GM12891 (cell line): ENCODE data around the gene MSX2.

Experiments used
- DNase-seq: peaks from one replicate; pipeline ENCODE4 v3.0.0; 2011; ENCODE audit warnings: low spot score; ENCODE audit not compliant: insufficient read length
- FAIRE-seq: peaks from 2 replicates; lab custom pipeline; 2011; peaks lifted over from hg19 to GRCh38; lab: Jason Lieb, UNC
- PAX5 ChIP-seq: IDR thresholded peaks from 2 replicates; pipeline ENCODE4 v1.6.1; 2011; ENCODE audit warnings: low read length, moderate library complexity, mild to moderate bottlenecking; ENCODE audit not compliant: insufficient read depth, severe bottlenecking
- POLR2A ChIP-seq: IDR thresholded peaks from 2 replicates; pipeline ENCODE4 v1.6.1; 2011; ENCODE audit warnings: low read depth, low read length, control low read depth
- POLR2AphosphoS5 ChIP-seq: IDR thresholded peaks from 2 replicates; pipeline ENCODE4 v1.6.1; 2011; ENCODE audit warnings: low read depth, low read length, control low read depth
- POU2F2 ChIP-seq: IDR thresholded peaks from 2 replicates; pipeline ENCODE4 v1.6.1; 2011; ENCODE audit warnings: low read depth, mild to moderate bottlenecking, control low read depth, low read length, moderate library complexity
- SPI1 ChIP-seq: IDR thresholded peaks from 2 replicates; pipeline ENCODE4 v1.6.1; 2011; ENCODE audit warnings: low read depth, low read length, control low read depth
- TAF1 ChIP-seq: IDR thresholded peaks from 2 replicates; pipeline ENCODE4 v1.6.1; 2011; ENCODE audit warnings: low read depth, low read length, control low read depth

The MSX2 gene

GRCh38 chr5:174765540-174765939 is 41.2 kb downstream of the MSX2 start:
- TF ChIP-seq POU2F2 (no peak), PAX5 (no peak), POLR2AphosphoS5 (no peak), SPI1 (no peak), POLR2A (no peak), TAF1 (no peak)
- FAIRE-seq (no peak), DNase-seq (no peak)

- DNase-seq (no peak), FAIRE-seq (no peak)
- TF ChIP-seq PAX5 (no peak), TAF1 (no peak), POLR2A (no peak), SPI1 (no peak), POU2F2 (no peak), POLR2AphosphoS5 (no peak)
Observed at GRCh38 chr5:174767670-174768069, 43.3 kb downstream of the MSX2 start.

- DNase-seq (no peak), FAIRE-seq (no peak)
- no peak for TF ChIP-seq PAX5
- TF ChIP-seq POLR2AphosphoS5, result no peak
- TF ChIP-seq SPI1, result no peak
- no peak for TF ChIP-seq POLR2A
- no peak for TF ChIP-seq TAF1
- no peak for TF ChIP-seq POU2F2
Observed at GRCh38 chr5:174769005-174769404, 44.6 kb downstream of the MSX2 start.

- TF ChIP-seq POLR2AphosphoS5 (no peak), POU2F2 (no peak), PAX5 (no peak), TAF1 (no peak), SPI1 (no peak), POLR2A (no peak)
- FAIRE-seq, result no peak
- DNase-seq, result no peak
Observed at GRCh38 chr5:174773371-174773770, 49.0 kb downstream of the MSX2 start.

- TF ChIP-seq POLR2A (no peak), POU2F2 (no peak), SPI1 (no peak), TAF1 (no peak), PAX5 (no peak), POLR2AphosphoS5 (no peak)
- FAIRE-seq (no peak), DNase-seq (no peak)
Observed at GRCh38 chr5:174775081-174775480, 50.7 kb downstream of the MSX2 start.

- TF ChIP-seq TAF1, result no peak
- no peak for TF ChIP-seq SPI1
- TF ChIP-seq PAX5, result no peak
- no peak for TF ChIP-seq POLR2A
- no peak for TF ChIP-seq POU2F2
- TF ChIP-seq POLR2AphosphoS5, result no peak
- DNase-seq (no peak), FAIRE-seq (no peak)
Observed at GRCh38 chr5:174777111-174777510, 52.7 kb downstream of the MSX2 start.

GRCh38 chr5:174777583-174777982 is 53.2 kb downstream of the MSX2 start:
- no peak for DNase-seq
- FAIRE-seq, result no peak
- TF ChIP-seq SPI1 (no peak), PAX5 (no peak), POLR2AphosphoS5 (no peak), POU2F2 (no peak), POLR2A (no peak), TAF1 (no peak)
